Activated naive CD8-positive, alpha-beta T cell (primary cell): ENCODE measurements around the gene GIT1.
"Not testable (repeated sequence)": the region's sequence is repeated elsewhere in the genome, so short reads cannot be mapped to it uniquely, and the experiment has no call there.

Experiments
- H3K27ac Mint-ChIP-seq: one replicate; pipeline ENCODE4 v1.8.0; 2021; ENCODE audit warnings: mixed read lengths
- H3K27me3 Mint-ChIP-seq: one replicate; pipeline ENCODE4 v1.8.0; 2021; ENCODE audit warnings: mixed read lengths
- H3K36me3 Mint-ChIP-seq: one replicate; pipeline ENCODE4 v1.8.0; 2021; ENCODE audit warnings: mixed read lengths
- H3K4me1 Mint-ChIP-seq: one replicate; pipeline ENCODE4 v1.8.0; 2021; ENCODE audit warnings: low read depth, mixed read lengths
- H3K4me3 Mint-ChIP-seq: one replicate; pipeline ENCODE4 v1.8.0; 2021; ENCODE audit warnings: mild to moderate bottlenecking, mixed read lengths
- H3K9me3 Mint-ChIP-seq: one replicate; pipeline ENCODE4 v1.8.0; 2021; ENCODE audit warnings: low read depth, mixed read lengths

Gene GIT1

GRCh38 chr17:29558139-29558538 is 31.3 kb downstream of the GIT1 start:
- not testable (repeated sequence) for H3K36me3 Mint-ChIP-seq, H3K27me3 Mint-ChIP-seq, H3K27ac Mint-ChIP-seq, H3K4me3 Mint-ChIP-seq, H3K9me3 Mint-ChIP-seq, H3K4me1 Mint-ChIP-seq

GRCh38 chr17:29557739-29558116 is 31.7 kb downstream of the GIT1 start:
- Mint-ChIP-seq H3K27me3 (no peaks in the 10 kb centered on the region), H3K36me3 (no peaks in the 10 kb centered on the region), H3K27ac (no peak overlapping the region), H3K4me1 (peaks cover 4% of the 10 kb centered on the region), H3K9me3 (no peaks in the 10 kb centered on the region), H3K4me3 (no peak overlapping the region)

- H3K4me1 Mint-ChIP-seq = peaks cover 4% of the 10 kb centered on the region
- H3K9me3 Mint-ChIP-seq = no peaks in the 10 kb centered on the region
- H3K27ac Mint-ChIP-seq = no peak overlapping the region
- no peaks in the 10 kb centered on the region for H3K36me3 Mint-ChIP-seq
- H3K4me3 Mint-ChIP-seq = no peak overlapping the region
- no peaks in the 10 kb centered on the region for H3K27me3 Mint-ChIP-seq
These were observed 32.2 kb downstream of the GIT1 start for GRCh38 chr17:29557085-29557738.

GRCh38 chr17:29555840-29556239 is 33.6 kb downstream of the GIT1 start:
- Mint-ChIP-seq H3K27me3 (no peaks in the 10 kb centered on the region), H3K4me3 (no peak overlapping the region), H3K27ac (no peak overlapping the region), H3K9me3 (no peaks in the 10 kb centered on the region), H3K36me3 (no peaks in the 10 kb centered on the region), H3K4me1 (peaks cover 4% of the 10 kb centered on the region)

GRCh38 chr17:29549177-29549923 is 40.1 kb downstream of the GIT1 start:
- Mint-ChIP-seq H3K27me3 (no peaks in the 10 kb centered on the region), H3K4me3 (no peak overlapping the region), H3K9me3 (no peaks in the 10 kb centered on the region), H3K36me3 (peaks cover 2% of the 10 kb centered on the region), H3K27ac (no peak overlapping the region), H3K4me1 (peaks cover 1% of the 10 kb centered on the region)

- H3K36me3 Mint-ChIP-seq = peaks cover 4% of the 10 kb centered on the region
These were observed 42.6 kb downstream of the GIT1 start for GRCh38 chr17:29546830-29547229.

GRCh38 chr17:29546085-29546484 is 43.4 kb downstream of the GIT1 start:
- no peaks in the 10 kb centered on the region for H3K27me3 Mint-ChIP-seq
- H3K27ac Mint-ChIP-seq = no peak overlapping the region
- H3K4me3 Mint-ChIP-seq = no peak overlapping the region
- peaks cover 4% of the 10 kb centered on the region for H3K36me3 Mint-ChIP-seq
- no peaks in the 10 kb centered on the region for H3K9me3 Mint-ChIP-seq
- H3K4me1 Mint-ChIP-seq = peaks cover 1% of the 10 kb centered on the region

More at GRCh38 chr17:29546830-29547229, 42.6 kb downstream of the GIT1 start:
- Mint-ChIP-seq H3K4me1 (peaks cover 1% of the 10 kb centered on the region), H3K4me3 (no peak overlapping the region), H3K27ac (no peak overlapping the region), H3K27me3 (no peaks in the 10 kb centered on the region), H3K9me3 (no peaks in the 10 kb centered on the region)

GRCh38 chr17:29544066-29544465 is 45.4 kb downstream of the GIT1 start:
- Mint-ChIP-seq H3K27ac (no peak overlapping the region), H3K36me3 (peaks cover 6% of the 10 kb centered on the region), H3K4me3 (no peak overlapping the region), H3K27me3 (no peaks in the 10 kb centered on the region), H3K9me3 (no peaks in the 10 kb centered on the region), H3K4me1 (peaks cover 1% of the 10 kb centered on the region)

- H3K27me3 Mint-ChIP-seq = no peaks in the 10 kb centered on the region
- no peak overlapping the region for H3K27ac Mint-ChIP-seq
- no peak overlapping the region for H3K4me3 Mint-ChIP-seq
- no peaks in the 10 kb centered on the region for H3K9me3 Mint-ChIP-seq
- peaks cover 6% of the 10 kb centered on the region for H3K36me3 Mint-ChIP-seq
- no peaks in the 10 kb centered on the region for H3K4me1 Mint-ChIP-seq
These were observed 55.5 kb downstream of the GIT1 start for GRCh38 chr17:29533976-29534375.

GRCh38 chr17:29526322-29526721 is 63.1 kb downstream of the GIT1 start:
- no peak overlapping the region for H3K27ac Mint-ChIP-seq
- no peak overlapping the region for H3K4me3 Mint-ChIP-seq
- no peaks in the 10 kb centered on the region for H3K4me1 Mint-ChIP-seq
- H3K36me3 Mint-ChIP-seq = peaks cover 3% of the 10 kb centered on the region
- no peaks in the 10 kb centered on the region for H3K9me3 Mint-ChIP-seq
- no peaks in the 10 kb centered on the region for H3K27me3 Mint-ChIP-seq

GRCh38 chr17:29524692-29525091 is 64.8 kb downstream of the GIT1 start:
- Mint-ChIP-seq H3K4me1 (no peaks in the 10 kb centered on the region), H3K36me3 (peaks cover 3% of the 10 kb centered on the region), H3K27ac (no peak overlapping the region), H3K4me3 (no peak overlapping the region), H3K27me3 (no peaks in the 10 kb centered on the region), H3K9me3 (no peaks in the 10 kb centered on the region)
